GM23248 (cell line): ENCODE measurements around the gene CNTN1. TPM values are rescaled to one million over a fixed set of nuclear protein-coding genes. Genes with fewer than 3 reads are reported as not detected.

Experiments
- DNase-seq: peaks from one replicate; pipeline ENCODE4 v3.0.0-alpha.2; 2015
- H2AFZ ChIP-seq: fragments of 200-600 bp; sonication (generic); 2 replicates; pipeline ENCODE4 v1.6.1; 2016; ENCODE audit warnings: antibody characterized with exemption
- H3F3A ChIP-seq: fragments of 200-600 bp; sonication (generic); 2 replicates; pipeline ENCODE4 v1.6.1; 2016; ENCODE audit warnings: mild to moderate bottlenecking, antibody characterized with exemption, mixed run types; ENCODE audit not compliant: insufficient read depth
- H3K27ac ChIP-seq: fragments of 200-600 bp; sonication (generic); 2 replicates; pipeline ENCODE4 v1.5.1; 2016; ENCODE audit warnings: mild to moderate bottlenecking
- H3K27me3 ChIP-seq: fragments of 200-600 bp; sonication (generic); replicated peaks from 2 replicates; pipeline ENCODE4 v1.6.1; 2016; ENCODE audit warnings: mild to moderate bottlenecking; ENCODE audit not compliant: insufficient read depth
- H3K36me3 ChIP-seq: fragments of 200-600 bp; sonication (generic); 2 replicates; pipeline ENCODE4 v1.6.1; 2016; ENCODE audit warnings: low read depth, mild to moderate bottlenecking
- H3K4me1 ChIP-seq: fragments of 200-600 bp; sonication (generic); 2 replicates; pipeline ENCODE4 v1.6.1; 2016; ENCODE audit warnings: mild to moderate bottlenecking; ENCODE audit not compliant: insufficient read depth
- H3K4me2 ChIP-seq: fragments of 200-600 bp; sonication (generic); one replicate; pipeline ENCODE4 v1.6.1; 2016; ENCODE audit warnings: mild to moderate bottlenecking; ENCODE audit not compliant: unreplicated experiment
- H3K4me3 ChIP-seq: fragments of 200-600 bp; sonication (generic); 2 replicates; pipeline ENCODE4 v1.5.1; 2016; ENCODE audit warnings: mild to moderate bottlenecking
- H3K79me2 ChIP-seq: fragments of 200-600 bp; sonication (generic); 2 replicates; pipeline ENCODE4 v1.6.1; 2016; ENCODE audit warnings: mild to moderate bottlenecking; ENCODE audit not compliant: insufficient read depth
- H3K9ac ChIP-seq: fragments of 200-600 bp; sonication (generic); 2 replicates; pipeline ENCODE4 v1.6.1; 2016; ENCODE audit warnings: mild to moderate bottlenecking
- H3K9me2 ChIP-seq: fragments of 200-600 bp; sonication (generic); 2 replicates; pipeline ENCODE4 v1.6.1; 2016; ENCODE audit warnings: mixed run types, mild to moderate bottlenecking, moderate library complexity; ENCODE audit not compliant: insufficient read depth
- H3K9me3 ChIP-seq: fragments of 200-600 bp; sonication (generic); one replicate; pipeline ENCODE4 v1.6.1; 2017; ENCODE audit warnings: low read depth
- H4K20me1 ChIP-seq: fragments of 200-600 bp; sonication (generic); 2 replicates; pipeline ENCODE4 v1.6.0; 2016; ENCODE audit not compliant: insufficient read depth
- EZH2 ChIP-seq: fragments of 200-600 bp; sonication (generic); IDR thresholded peaks from 2 replicates; pipeline ENCODE4 v1.6.1; 2018; ENCODE audit warnings: antibody characterized with exemption, mild to moderate bottlenecking; ENCODE audit not compliant: insufficient read depth, poor library complexity, severe bottlenecking
- EZH2phosphoT487 ChIP-seq: fragments of 200-600 bp; sonication (generic); IDR thresholded peaks from 2 replicates; pipeline ENCODE4 v1.6.1; 2018; ENCODE audit warnings: antibody characterized with exemption, moderate library complexity, mild to moderate bottlenecking, low read depth; ENCODE audit not compliant: insufficient read depth
- WGBS, 2 experiments: methylation state at CpG; one replicate each; pipeline ENCODE4 v1.1.6; 2015 to 2017; ENCODE audit warnings: low lambda C conversion rate in 2 of 2, low coverage in 1 of 2; ENCODE audit errors: missing lambda C conversion rate in 2 of 2; 5-methylcytosine and 5-hydroxymethylcytosine counted together
- in situ Hi-C: fragments of 300-500 bp; cut with MboI; formaldehyde crosslinking; loops from 2 replicates; pipeline ENCODE4 v1.15.0; 2020
- polyA plus RNA-seq: library from polyadenylated mRNA; unstranded; fragments of >200 nt; fragmentation: Nextera tagmentation; extraction: Ambion mirVana; gene quantifications from 2 replicates; pipeline ENCODE4 v1.2.1, GENCODE V29; 2016
- total RNA-seq: library from RNA; depleted of rRNA; stranded (reverse); fragments of >200 nt; shearing (Covaris generic); gene quantifications from 2 replicates; pipeline ENCODE4 v1.2.3, GENCODE V29; 2014

Gene CNTN1
- total and polyA plus RNA-seq, 2 experiments from 2014 or later: 0.32 to 0.36 TPM

DNA sequence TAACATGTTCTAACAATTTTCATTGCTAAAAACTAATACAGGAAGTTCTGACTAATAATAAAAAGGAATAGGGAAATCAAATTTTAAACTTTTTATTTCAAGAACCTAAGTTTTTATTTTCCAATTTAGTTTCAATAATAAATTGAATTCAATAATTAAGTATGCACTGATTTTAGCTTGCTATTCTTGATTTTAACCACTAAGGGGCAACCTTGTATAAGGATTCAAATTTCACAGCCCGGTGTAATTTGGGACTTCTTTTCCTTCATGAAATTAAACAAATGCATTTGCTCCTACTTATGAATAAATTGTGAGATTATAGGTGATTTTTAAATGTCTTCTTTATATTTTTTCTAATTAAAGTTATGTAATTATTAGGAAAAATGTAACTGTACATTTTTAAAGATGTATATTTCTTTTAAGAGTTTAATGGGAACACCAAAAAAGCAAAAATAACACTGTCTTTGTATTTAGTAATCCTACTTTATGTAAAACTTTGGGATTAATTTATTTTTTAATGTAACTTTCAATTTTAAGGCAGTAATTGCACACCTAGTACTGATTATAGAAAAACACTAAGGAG lies 254.5 kb downstream of the CNTN1 start:
- no peaks in the 10 kb centered on the region for H3K9me2 ChIP-seq
- H3K79me2 ChIP-seq: no peaks in the 10 kb centered on the region
- H2AFZ ChIP-seq: no peak overlapping the region
- no peaks in the 10 kb centered on the region for H3K4me1 ChIP-seq
- 9 to 12% methylated on average over 1 of the region's 1 CpG for WGBS, 2 experiments
- H3K4me3 ChIP-seq: no peak overlapping the region
- no peaks in the 10 kb centered on the region for H3K36me3 ChIP-seq
- H3K9ac ChIP-seq: no peak overlapping the region
- TF ChIP-seq EZH2phosphoT487 (no peak), EZH2 (no peak)
- H3K27me3 ChIP-seq: no peaks in the 10 kb centered on the region
- no peaks in the 10 kb centered on the region for H4K20me1 ChIP-seq
- no peaks in the 10 kb centered on the region for H3K9me3 ChIP-seq
- H3K27ac ChIP-seq: no peak overlapping the region
- in situ Hi-C loops: no loop called here
- no peak overlapping the region for H3K4me2 ChIP-seq
- H3F3A ChIP-seq: no peaks in the 10 kb centered on the region
- peak; percentile 58 for DNase-seq

DNA sequence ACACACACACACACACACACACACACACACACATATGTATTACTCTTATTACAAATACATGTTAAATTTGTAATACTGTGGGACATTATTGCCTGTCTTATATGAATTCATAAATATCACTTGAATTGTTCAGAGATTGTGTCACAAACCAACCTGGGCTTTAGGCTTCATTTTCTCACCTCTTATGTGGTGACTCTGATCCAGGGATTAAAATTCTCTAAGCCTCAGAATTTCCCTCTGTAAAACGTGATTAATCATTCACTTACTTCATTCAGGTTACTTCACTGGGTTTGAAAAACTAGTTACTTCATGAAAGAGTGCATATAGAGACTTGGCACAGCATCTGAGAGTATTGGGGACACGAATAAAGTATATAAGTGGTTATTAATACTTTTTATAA lies 255.6 kb downstream of the CNTN1 start:
- Histone ChIP-seq H3K4me3 (no peak overlapping the region), H3K9ac (no peak overlapping the region), H3K9me3 (no peaks in the 10 kb centered on the region), H3K79me2 (no peaks in the 10 kb centered on the region), H3K9me2 (no peaks in the 10 kb centered on the region), H4K20me1 (no peaks in the 10 kb centered on the region), H2AFZ (no peak overlapping the region), H3K4me2 (no peak overlapping the region), H3K27me3 (no peaks in the 10 kb centered on the region), H3K36me3 (no peaks in the 10 kb centered on the region), H3K4me1 (no peaks in the 10 kb centered on the region), H3F3A (no peaks in the 10 kb centered on the region), H3K27ac (no peak overlapping the region)
- no peak for DNase-seq
- TF ChIP-seq EZH2phosphoT487: no peak
- TF ChIP-seq EZH2: no peak
- 53 to 57% methylated on average over 2 of the region's 2 CpGs for WGBS, 2 experiments
- in situ Hi-C loops: no loop called here

DNA sequence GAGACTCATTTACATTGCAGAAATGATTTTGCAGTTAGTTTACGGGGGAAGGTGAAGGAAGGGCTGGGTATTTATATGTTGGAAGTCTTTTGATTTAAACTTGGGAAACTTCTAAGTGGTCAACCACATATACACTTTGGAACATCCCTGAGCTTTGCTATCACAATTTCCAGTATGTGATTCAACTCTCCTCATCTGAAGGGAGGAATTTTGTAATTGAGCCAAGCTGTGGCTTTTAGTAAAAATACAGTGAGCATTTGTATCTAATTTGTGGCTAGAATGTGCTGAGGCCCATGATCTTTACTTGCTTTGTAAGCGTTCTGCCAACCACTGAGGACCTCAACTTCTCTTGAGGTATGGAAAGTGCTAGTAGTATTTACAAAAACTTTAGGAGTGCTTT lies 260.8 kb downstream of the CNTN1 start:
- no peak overlapping the region for H2AFZ ChIP-seq
- H3K79me2 ChIP-seq: no peaks in the 10 kb centered on the region
- H3K9me3 ChIP-seq: no peaks in the 10 kb centered on the region
- H3K36me3 ChIP-seq: no peaks in the 10 kb centered on the region
- no peak overlapping the region for H3K27ac ChIP-seq
- H3K4me3 ChIP-seq: no peak overlapping the region
- H3K4me1 ChIP-seq: no peaks in the 10 kb centered on the region
- peak; percentile 23 for DNase-seq
- H3K4me2 ChIP-seq: no peak overlapping the region
- 75 to 81% methylated on average over 2 of the region's 2 CpGs for WGBS, 2 experiments
- in situ Hi-C loops: no loop called here
- H4K20me1 ChIP-seq: no peaks in the 10 kb centered on the region
- no peaks in the 10 kb centered on the region for H3F3A ChIP-seq
- H3K9me2 ChIP-seq: no peaks in the 10 kb centered on the region
- TF ChIP-seq EZH2phosphoT487: no peak
- TF ChIP-seq EZH2: no peak
- no peaks in the 10 kb centered on the region for H3K27me3 ChIP-seq
- H3K9ac ChIP-seq: no peak overlapping the region

DNA sequence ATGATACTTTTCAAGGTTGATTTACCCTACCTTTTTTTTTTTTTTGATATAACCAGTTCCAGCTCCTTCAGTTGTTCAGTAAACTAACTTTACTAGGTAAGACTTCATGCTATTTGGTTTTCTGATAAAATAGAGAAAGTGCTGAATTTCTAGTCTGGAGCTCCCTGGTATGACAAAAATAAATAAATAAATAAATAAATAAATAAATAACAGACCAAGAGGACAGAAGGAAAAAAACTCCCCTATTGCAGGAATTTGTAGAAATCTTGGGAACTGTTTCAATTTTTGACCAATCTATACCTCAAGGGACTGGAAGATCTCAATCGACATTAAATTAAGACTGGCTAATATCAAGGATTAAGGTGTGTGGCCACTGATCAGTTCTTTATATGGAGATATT lies 265.2 kb downstream of the CNTN1 start:
- Histone ChIP-seq H3K79me2 (no peaks in the 10 kb centered on the region), H3K4me1 (no peaks in the 10 kb centered on the region), H3K4me2 (no peak overlapping the region), H3K9me3 (no peaks in the 10 kb centered on the region), H3K4me3 (no peak overlapping the region), H3K27ac (no peak overlapping the region), H2AFZ (no peak overlapping the region), H3K9ac (no peak overlapping the region), H3K36me3 (no peaks in the 10 kb centered on the region), H3K9me2 (no peaks in the 10 kb centered on the region), H3F3A (0 out of 2 replicates have a peak, but pooled peaks cover 3% of the 10 kb centered on the region), H4K20me1 (no peaks in the 10 kb centered on the region), H3K27me3 (no peaks in the 10 kb centered on the region)
- 86 to 91% methylated on average over 1 of the region's 1 CpG for WGBS, 2 experiments
- no peak for TF ChIP-seq EZH2
- no peak for TF ChIP-seq EZH2phosphoT487
- DNase-seq: no peak
- in situ Hi-C loops: no loop called here
